Measurements from ENCODE around the gene MPPED2.
"Not testable (repeated sequence)": the region's sequence is repeated elsewhere in the genome, so short reads cannot be mapped to it uniquely, and the experiment has no call there.

MPPED2 gene

DNA sequence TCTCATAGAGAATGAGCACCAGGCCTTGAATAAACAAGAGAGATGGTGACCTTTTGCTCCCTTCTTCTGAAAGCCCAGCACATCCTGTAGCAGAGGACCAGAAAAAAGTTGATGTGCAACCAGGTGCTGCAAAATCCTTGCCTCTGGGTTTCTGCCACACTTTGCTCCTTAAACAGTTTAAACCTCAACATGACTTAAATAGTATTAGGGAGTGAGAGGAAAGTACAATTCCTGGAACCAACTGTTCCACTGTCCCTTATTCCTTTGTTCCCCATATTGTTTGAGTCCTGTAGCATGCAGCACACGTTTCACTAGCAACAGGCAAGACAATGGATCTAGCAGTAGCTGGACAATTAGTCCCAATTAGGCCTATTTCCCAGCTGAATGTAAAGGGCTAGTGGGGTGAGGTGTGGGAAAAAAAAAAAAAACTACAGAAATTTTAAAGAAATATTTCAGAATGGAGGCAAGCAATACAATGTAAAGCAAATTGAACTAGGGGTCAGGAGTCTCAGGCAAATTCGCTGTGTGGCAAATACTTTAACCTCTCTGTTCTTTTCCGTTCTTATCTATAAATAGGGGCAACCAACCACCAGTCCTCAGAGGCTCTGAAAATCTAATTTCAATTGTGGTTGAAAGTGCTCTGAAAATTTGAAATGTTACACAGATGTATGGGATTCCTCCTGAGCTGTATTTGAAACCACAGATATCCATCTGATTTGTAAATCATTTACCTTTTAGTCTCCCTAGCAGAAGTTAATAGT is 6.6 kb downstream of the MPPED2 start:
- DNase-seq (ENCODE audit: low spot score): no peak

DNA sequence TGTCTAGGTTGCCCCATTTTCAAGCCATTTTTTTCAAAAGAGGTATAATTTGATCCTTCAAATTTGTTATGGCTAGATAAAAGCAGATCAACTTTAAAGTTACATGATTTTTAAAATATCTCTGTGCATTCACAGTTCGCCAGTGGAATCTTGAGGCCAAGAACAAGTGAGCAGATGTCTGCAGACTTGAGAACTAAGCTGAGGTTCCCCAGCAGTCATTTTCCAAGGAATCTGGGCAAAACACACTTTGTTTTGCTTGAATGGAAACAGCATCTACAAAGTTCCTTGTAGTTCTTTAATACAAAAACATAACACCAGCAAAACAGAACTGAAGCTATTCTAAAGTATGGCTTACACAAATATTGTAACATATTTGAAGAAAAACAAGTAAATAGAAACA is 7.7 kb downstream of the MPPED2 start:
- no peak for DNase-seq (ENCODE audit: low spot score)

DNA sequence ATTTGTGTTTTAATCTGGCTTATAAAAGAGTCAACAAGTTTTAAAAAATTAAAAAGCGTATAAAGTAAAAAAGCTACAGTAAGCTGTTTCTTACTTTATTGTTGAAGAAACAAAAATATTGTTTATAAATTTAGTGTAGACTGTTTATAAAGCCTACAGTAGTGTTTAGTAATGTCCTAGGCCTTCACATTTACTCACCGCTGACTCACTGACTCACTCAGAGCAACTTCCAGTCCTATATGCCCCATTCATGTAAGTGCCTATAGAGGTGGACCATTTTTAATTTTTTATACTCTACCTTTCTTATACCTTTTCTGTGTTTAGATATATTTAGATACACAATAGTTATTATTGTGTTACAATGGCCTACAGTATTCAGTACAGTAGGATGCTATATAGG is 12.2 kb downstream of the MPPED2 start:
- DNase-seq (ENCODE audit: low spot score): no peak

DNA sequence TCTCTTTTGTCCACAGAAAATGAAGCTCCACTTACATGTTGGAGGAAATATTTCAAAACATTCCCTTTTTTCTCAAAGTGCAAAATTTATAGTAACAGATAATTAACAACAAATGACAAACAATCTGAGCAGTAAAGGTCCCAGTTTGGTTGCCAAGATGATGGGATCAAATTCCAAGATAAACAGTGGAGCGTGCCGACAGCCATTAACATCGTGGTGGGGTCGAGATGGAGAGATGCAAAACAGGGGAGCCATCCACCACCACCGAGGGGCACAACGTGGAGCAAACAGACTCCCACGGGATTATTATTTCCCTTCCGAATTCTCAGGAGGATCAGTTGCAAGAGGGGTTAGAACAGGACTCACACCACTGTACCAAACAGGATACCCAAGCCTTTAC is 17.2 kb downstream of the MPPED2 start:
- DNase-seq (ENCODE audit: low spot score): no peak

DNA sequence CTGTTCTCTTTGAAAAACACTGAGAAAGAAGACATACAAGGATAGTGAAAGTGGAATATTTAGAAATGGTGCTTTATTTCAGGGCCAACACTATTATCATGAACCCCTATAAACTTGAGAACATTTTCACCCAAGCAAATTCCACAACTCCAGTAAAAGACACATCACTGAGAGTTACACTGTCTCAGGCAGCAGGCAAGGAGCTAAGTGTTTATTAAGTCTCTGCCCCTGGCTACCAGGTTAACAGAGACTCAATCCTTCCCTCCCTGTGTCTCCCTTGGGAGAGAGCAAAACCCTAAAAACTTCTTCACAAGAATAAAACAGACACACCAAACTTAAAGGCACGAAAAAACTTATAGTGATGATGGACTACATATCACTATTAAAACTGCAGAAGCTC is 18.5 kb downstream of the MPPED2 start:
- DNase-seq (ENCODE audit: low spot score): no peak

DNA sequence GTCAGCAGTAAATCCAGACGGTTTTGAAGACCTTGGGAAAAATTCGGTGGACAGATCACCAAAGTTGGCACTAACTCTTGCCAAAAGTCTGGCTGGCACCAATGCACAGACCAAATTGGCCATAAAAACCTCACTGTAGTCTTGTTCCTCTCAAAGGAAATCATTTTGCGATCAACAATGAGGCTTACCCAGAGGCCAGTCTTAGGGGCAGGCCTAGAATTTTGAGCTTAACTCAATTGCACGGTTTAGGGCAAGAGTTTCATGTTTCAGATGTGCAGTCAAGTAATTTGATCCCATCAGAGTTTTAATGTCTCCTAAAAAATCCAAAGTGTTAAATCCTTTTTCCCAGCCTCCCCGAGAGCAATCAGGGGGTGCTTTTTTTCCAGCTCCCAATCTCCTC is 19.0 kb downstream of the MPPED2 start:
- DNase-seq (ENCODE audit: low spot score): no peak

DNA sequence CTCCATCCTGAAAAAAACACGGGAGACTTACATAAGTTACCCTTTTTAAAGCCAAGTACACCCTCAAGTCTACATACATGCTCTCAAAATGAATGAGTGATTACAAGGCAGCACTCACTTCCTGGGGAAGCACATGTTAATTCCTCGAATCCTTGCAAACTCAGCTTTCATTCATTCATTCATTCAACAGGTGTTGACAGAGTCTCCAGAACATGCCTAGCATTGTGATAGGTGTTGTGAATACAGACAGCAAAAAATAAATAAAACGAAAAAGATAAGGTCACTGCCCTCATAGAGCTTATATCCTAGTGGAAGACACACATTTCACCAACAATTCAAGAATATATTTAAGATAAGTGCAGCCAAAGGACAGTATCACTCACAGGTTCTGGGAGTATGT is 19.7 kb downstream of the MPPED2 start:
- no peak for DNase-seq (ENCODE audit: low spot score)

DNA sequence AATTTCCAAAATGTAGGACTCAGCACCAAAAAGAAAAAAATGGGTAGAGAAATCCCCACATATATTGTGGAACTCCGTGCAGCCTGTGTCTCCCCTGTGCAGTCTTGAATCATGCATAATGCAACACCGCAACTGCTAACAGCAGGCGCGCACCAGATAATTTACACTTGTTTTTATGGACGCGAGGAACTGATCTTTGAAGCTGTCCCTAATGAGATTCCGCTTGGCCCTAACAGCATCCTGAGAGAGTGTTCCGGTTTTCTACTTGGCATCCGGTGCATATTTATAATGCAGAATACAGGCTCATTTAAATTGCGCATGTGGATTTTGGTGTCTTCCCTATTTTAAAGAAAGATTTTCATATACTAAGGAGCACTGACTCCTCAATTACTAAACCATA is 21.1 kb downstream of the MPPED2 start:
- DNase-seq (ENCODE audit: low spot score): no peak

DNA sequence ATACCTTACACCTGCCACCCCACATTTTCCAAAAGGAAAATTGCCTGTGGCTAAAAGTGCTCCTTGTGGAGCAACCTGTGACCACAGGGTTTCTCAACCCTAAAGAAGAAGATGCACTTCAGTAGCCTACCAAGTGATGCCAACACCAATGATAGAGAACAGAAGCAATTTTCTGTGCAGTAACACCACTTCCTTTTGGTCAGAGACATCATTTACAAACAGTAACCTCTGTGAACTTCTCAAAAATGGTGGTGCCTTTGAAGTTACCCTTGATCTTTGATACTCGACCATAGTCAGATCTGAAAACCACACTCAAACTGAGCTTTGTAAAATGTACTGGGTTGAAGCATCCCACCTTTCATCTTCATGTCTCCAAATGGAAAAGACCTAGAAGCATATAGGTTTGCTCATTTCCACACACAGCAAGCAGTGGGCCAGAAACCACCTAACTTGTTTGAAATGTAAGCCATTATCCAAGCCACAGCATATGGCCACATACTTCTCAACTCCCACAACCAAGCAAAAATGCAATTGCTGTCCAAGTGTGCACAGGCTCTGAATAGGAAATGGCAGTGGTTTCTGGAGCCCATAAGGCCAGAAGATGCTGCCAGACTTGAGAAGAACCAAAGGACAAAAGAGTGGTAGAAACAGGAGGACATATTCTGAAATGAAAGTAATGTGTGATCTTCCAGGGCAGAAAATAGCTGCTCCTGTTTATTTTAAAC is 24.3 kb downstream of the MPPED2 start:
- no peak for DNase-seq (ENCODE audit: low spot score)

DNA sequence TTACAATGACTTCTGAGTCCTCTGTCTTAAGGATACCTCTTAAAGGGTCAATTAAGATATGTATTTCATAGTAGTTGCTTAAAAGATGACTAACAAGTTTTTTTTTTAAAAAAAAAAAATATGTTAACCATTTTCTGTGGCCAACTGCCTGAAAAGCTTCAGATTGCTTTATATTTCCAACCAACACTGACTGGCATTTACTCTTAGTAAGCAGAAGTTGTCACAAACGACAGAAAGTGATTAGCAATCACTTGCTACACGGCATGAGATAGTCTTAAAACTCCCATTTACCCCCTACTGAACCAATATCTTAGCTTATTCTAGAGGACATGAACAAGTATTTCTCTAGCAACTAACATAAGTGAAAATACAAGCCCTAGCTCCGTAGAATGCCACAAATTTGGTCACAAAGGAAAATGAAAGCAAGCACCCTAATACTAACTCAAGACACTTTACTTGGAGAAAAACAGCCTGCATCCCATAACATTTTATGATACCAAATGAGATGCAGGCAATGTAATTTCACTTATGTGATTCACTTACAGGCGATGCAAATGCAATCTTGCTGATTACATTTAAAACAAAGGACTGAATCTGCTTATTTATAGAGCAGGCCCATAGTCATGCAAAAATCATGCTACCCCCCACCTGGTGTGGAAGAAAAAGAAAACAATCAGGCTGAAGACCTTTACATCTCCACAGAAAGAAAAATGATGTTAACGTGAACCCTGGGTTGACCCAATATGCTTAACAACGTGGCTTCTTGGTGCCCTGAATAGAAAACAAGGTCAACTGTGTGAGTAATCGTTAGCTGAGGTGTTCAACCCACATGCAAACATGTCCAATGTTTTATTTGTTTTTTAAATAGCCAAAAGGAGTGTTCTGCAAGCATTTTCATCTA is 25.7 kb downstream of the MPPED2 start:
- DNase-seq (ENCODE audit: low spot score): no peak

DNA sequence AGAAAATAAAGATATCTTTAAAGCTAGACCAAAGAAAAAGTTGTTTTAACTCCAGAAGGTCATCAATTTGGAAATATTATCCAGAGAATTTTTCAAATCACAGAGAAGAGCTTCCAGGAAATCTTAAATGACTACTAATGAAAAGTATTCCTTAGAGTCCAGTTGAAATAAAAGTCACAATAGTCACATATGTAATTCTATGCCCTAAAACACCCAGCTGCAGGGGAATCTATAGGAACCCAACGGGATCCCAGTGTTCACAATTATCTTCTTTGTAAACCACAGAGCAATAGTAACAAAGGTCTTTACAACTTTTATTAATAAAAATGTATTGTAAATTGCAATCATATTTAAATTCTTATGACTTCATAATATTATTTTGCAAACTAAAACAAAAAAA is 27.1 kb downstream of the MPPED2 start:
- DNase-seq (ENCODE audit: low spot score): no peak

DNA sequence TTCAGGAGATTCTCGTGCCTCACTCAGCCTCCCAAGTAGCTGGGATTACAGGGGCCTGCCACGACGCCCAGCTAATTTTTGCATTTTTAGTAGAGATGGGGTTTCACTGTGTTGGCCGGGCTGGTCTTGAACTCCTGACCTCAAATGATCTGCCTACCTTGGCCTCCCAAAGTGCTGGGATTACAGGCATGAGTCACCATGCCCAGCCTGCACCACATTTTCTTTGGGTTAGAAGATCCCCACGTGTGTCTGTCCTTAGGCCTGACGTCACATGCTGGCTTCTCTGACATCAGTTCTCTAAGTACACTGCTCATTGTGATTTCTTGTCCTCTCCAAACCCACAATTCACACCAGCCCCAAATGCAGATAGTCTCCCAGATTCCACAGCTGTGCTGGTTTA is 31.6 kb downstream of the MPPED2 start:
- DNase-seq (ENCODE audit: low spot score): not testable (repeated sequence)

DNA sequence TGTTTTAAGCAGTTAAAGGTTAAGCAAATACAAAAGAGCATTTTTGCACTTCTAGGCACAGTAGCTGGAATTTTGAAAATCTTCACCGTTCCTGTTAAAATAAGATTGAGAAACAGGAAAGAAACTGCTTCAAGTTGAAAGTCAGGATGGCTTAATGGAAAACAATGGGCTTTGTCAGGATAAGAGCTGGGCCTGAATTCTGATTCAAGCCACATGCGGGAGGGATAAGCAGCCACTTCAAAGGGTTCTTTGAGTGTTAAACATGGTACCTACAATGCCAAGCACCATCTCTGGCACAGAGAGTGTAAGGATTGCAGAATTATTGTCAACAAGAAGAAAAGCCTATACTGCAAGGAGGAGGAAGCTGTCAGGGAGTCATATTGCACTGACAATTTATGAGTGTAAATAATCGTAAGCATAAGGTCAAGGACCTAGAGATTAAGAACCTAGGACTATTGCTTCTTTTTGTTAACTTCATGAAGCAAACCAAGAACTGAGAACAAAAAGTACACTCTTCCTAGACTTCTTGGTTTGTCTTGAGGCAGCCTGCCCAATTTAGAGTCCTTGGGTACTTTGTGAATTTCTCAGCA is 32.5 kb downstream of the MPPED2 start:
- no peak for DNase-seq (ENCODE audit: low spot score)

DNA sequence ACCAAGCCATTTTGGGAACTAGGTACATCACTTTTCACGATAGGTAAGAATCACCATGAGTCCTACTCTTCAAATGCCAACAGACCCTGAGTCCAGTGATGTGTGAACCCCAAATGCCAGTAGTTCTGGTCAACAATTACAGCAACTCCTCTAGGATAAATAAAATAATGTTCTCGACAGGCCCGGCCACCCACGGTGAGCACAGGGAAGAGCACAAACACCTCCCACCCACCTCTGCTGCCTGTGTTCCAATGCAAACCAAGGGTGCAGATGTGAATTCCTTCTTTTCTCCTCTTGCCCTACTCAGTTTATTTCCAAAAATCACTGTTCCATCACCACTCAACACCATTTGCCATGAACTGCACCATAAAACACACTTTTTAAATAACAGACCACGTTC is 33.3 kb downstream of the MPPED2 start:
- no peak for DNase-seq (ENCODE audit: low spot score)

DNA sequence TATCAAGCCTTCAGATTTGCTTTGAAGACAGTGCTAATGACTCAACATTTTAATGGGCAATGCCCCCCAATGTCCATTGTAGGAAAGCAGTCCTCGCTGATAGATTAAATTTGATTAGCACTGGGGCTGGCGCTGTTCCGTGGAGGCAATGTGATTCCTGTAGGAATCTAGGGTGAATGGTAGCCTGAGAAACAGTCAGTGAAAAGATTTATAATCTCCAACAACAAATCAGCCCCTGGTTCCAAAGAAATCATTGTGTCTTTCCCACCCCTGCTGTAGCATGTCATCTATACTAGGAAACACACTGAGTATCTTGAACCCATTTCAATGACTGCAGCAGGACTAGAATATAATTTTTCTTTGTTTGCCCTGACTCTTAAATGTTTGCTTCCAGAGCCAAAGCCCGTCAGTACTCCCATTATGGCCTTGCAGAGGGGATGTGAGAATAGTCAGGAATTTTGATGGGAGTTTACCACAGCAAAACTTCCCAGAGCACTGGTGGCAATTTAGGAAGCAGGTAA is 36.1 kb downstream of the MPPED2 start:
- DNase-seq (ENCODE audit: low spot score): no peak

DNA sequence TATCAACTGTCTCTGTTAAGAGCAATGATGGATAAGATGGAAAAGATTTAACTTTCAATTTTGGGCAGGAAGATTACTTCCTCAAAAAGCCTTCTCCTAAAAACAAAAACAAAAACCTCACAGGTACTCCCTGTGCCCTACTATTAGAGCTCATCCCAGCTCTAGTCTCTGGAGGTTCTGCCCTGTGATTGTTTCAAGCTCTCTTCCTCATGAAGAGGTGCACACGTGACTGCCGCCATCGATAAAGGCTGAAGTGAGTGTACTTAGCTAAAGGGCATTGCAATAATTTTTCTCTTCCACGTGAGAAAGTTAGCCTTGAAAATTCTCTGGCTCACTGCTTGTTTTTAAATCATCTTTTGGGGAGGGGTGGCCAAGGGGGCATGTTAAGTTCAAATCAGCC is 36.6 kb downstream of the MPPED2 start:
- no peak for DNase-seq (ENCODE audit: low spot score)

DNA sequence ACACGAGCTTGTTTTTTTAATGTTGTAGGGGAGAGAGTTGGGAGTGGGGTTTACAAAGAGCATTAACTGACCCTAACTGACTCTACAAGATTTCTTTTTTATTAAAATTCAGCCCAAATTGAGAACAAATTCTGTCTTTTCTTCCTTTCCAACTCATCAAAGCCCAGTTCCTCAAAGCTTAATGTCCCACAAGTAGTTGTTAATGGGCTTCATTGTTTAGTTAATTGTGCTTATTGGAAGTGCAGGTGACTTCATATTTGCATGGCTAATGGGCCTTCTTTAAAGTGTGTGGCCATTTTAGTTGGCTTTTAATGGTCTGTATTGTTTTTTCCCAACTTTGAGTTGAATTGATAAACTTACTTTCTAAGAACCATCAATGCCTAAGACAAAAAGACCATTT is 39.8 kb downstream of the MPPED2 start:
- DNase-seq (ENCODE audit: low spot score): no peak

DNA sequence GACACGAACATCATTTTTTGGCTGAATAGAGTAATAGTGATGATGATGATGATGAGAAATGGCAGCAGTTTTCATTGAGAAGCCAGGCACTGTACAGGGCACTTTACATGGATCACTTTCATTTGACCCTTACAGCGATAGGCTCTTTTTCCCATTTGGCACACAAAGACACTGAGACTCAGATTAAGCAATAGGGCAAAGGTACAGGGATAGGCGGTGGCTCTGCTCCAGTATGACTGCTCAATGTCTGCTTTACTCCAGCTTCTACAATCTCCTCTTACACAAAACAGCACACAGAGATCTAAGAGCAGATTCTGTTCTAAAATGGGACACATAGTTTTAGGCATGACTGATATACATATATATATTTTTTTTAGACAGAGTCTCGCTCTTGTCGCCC is 40.6 kb downstream of the MPPED2 start:
- DNase-seq (ENCODE audit: low spot score): no peak

DNA sequence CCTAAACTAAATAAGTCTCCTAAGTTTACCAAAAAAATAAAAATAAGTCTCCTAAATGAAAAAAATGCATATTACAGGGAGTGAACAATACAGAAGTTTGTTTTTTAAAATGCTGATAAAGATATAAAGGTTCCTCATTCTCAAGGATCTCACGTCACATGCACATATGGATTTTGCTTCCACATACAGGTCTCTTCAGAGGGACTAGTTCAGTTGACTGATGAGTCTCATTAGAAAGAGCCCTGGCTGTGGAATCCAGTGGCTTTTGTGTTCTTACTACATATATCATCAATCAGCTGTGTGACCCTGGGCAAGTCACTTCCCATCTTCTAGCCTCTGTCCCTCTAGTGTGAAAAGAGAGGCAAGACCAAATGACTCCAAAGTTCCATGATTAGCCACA is 43.1 kb downstream of the MPPED2 start:
- no peak for DNase-seq (ENCODE audit: low spot score)

DNA sequence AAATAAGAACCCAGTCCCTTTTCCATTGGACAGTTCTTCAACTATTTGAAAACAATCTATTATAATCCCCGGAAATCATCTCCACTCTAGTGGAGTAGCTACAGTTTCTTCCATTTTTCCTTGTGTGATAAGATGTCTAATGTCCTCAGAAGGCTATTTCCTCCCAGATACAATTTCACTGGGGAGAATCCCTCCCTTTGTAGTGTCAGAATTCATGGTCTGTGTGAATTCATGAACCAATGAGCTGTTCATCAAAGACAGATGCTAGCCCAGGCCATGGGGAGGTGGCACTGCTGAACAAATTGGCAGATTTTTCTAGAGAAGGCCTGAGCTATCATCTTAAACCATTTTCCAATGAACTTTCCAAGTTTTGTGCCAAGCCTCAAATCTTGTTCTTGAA is 45.4 kb downstream of the MPPED2 start:
- DNase-seq (ENCODE audit: low spot score): no peak

DNA sequence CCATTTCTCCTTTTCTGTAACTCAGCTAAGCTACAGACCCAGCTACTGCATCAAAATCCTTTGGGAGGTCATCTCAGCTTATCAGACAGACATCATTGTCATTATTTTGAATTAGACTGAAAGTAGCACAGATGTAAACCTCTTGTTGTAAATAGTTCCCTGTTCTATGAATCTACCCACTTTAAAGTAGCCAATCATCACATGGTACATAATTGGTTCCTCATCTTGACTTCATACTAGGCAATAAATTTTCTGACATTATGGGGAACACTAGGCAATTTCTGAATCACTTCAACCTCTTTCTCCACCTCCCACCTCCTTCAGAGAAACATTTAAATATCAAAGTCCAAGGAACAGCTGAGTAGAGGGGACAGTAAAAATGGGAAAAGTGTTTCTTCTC is 47.9 kb downstream of the MPPED2 start:
- no peak for DNase-seq (ENCODE audit: low spot score)

DNA sequence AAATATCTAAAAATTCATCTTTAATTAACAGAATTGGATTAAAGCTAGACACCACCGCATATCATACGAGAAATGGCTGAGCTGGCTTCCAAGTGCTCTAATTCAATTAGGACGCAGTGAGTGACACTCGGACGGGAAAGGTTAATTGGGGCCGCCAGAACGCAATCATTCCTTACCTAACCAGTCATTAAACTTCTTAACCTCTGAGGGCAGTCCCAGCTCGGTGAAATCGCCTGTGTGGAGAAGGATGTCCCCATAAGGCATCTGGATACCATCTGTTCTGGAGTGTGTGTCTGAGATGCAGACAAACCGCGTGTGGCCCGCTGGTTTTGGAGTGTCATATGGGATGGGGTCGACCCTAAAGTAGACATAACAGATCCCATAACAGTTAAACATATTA is 50.3 kb downstream of the MPPED2 start:
- no peak for DNase-seq (ENCODE audit: low spot score)
